Mesenchymal stem cell (in vitro differentiated cells and primary cell): Measurements from ENCODE around the gene KDM4C.

Experiments used
- DNase-seq: peaks from one replicate; pipeline ENCODE4 v3.0.0-alpha.2; 2013
- H2AFZ ChIP-seq: one replicate; pipeline ENCODE4 v1.6.1; 2013; ENCODE audit warnings: low read depth, mild to moderate bottlenecking, control low read depth, inconsistent platforms, low read length, moderate library complexity
- H2AK5ac ChIP-seq: 2 replicates; pipeline ENCODE4 v1.6.1; 2013; ENCODE audit warnings: low read length, moderate library complexity, mild to moderate bottlenecking, inconsistent platforms; ENCODE audit not compliant: severe bottlenecking
- H2BK120ac ChIP-seq: one replicate; pipeline ENCODE4 v1.6.1; 2013; ENCODE audit warnings: low read depth, mild to moderate bottlenecking, inconsistent platforms, low read length, moderate library complexity
- H2BK12ac ChIP-seq, 2 experiments: one replicate each; pipeline ENCODE4 v1.6.1; 2013; ENCODE audit warnings: inconsistent platforms in 2 of 2, low read length in 2 of 2, mild to moderate bottlenecking in 2 of 2, moderate library complexity in 2 of 2, control low read depth in 1 of 2
- H2BK15ac ChIP-seq: one replicate; pipeline ENCODE4 v1.6.1; 2013; ENCODE audit warnings: mild to moderate bottlenecking, low read depth, inconsistent platforms; ENCODE audit not compliant: poor library complexity, severe bottlenecking
- H2BK5ac ChIP-seq: 2 replicates; pipeline ENCODE4 v1.6.1; 2013; ENCODE audit warnings: low read depth, mild to moderate bottlenecking, low read length, control low read depth, inconsistent platforms; ENCODE audit not compliant: poor library complexity, severe bottlenecking
- H3K14ac ChIP-seq, 2 experiments: one replicate each; pipeline ENCODE4 v1.6.1; 2013; ENCODE audit warnings: inconsistent platforms in 2 of 2, low read length in 2 of 2, control low read depth in 1 of 2, mild to moderate bottlenecking in 1 of 2, moderate library complexity in 1 of 2
- H3K18ac ChIP-seq, 2 experiments: one replicate each; pipeline ENCODE4 v1.6.1; 2013; ENCODE audit warnings: inconsistent platforms in 2 of 2, low read length in 2 of 2, control low read depth in 1 of 2, low read depth in 1 of 2, mild to moderate bottlenecking in 1 of 2
- H3K23ac ChIP-seq, 2 experiments: one replicate each; pipeline ENCODE4 v1.6.1; 2013; ENCODE audit warnings: inconsistent platforms in 2 of 2, low read length in 2 of 2, mild to moderate bottlenecking in 2 of 2, moderate library complexity in 2 of 2, control low read depth in 1 of 2
- H3K27ac ChIP-seq: 2 replicates; pipeline ENCODE4 v1.5.1; 2013; ENCODE audit warnings: mild to moderate bottlenecking, moderate library complexity, low read length, control low read depth, inconsistent platforms; ENCODE audit not compliant: poor library complexity, severe bottlenecking
- H3K27me3 ChIP-seq, 2 experiments: 2 replicates each; pipeline versions ENCODE4 v1.6.1 to v1.7.0; 2013; ENCODE audit warnings: low read length in 2 of 2, mild to moderate bottlenecking in 2 of 2, moderate library complexity in 2 of 2, control low read depth in 1 of 2, inconsistent platforms in 1 of 2; ENCODE audit not compliant: control insufficient read depth in 1 of 2, insufficient read depth in 1 of 2
- H3K36me3 ChIP-seq, 2 experiments: 2 replicates each; pipeline versions ENCODE4 v1.6.1 to v1.7.0; 2013; ENCODE audit warnings: low read length in 2 of 2, control low read depth in 1 of 2, inconsistent platforms in 1 of 2, low read depth in 1 of 2, mild to moderate bottlenecking in 1 of 2; ENCODE audit not compliant: insufficient read depth in 2 of 2, control insufficient read depth in 1 of 2
- H3K4ac ChIP-seq, 2 experiments: one replicate each; pipeline ENCODE4 v1.6.1; 2013; ENCODE audit warnings: inconsistent platforms in 2 of 2, low read length in 2 of 2, mild to moderate bottlenecking in 2 of 2, moderate library complexity in 2 of 2, control low read depth in 1 of 2, low read depth in 1 of 2
- H3K4me1 ChIP-seq: 2 replicates; pipeline ENCODE4 v1.6.1; 2013; ENCODE audit warnings: low read depth, low read length, control low read depth; ENCODE audit not compliant: control insufficient read depth, insufficient read depth
- H3K4me2 ChIP-seq: 2 replicates; pipeline ENCODE4 v1.6.1; 2013; ENCODE audit warnings: low read length, mild to moderate bottlenecking, inconsistent platforms; ENCODE audit not compliant: poor library complexity, severe bottlenecking
- H3K4me3 ChIP-seq, 2 experiments: 2 replicates each; pipeline versions ENCODE4 v1.5.1 to v1.7.0; 2013; ENCODE audit warnings: low read length in 2 of 2, mild to moderate bottlenecking in 2 of 2, control low read depth in 1 of 2, low read depth in 1 of 2; ENCODE audit not compliant: insufficient read depth in 1 of 2
- H3K79me1 ChIP-seq: replicated peaks from 2 replicates; pipeline ENCODE4 v1.6.1; 2013; ENCODE audit warnings: mild to moderate bottlenecking, control low read depth, low read length, inconsistent platforms; ENCODE audit not compliant: poor library complexity, severe bottlenecking
- H3K9ac ChIP-seq: 2 replicates; pipeline ENCODE4 v1.7.0; 2013; ENCODE audit warnings: mild to moderate bottlenecking, low read length, moderate library complexity
- H3K9me3 ChIP-seq: 2 replicates; pipeline ENCODE4 v1.7.0; 2013; ENCODE audit warnings: mild to moderate bottlenecking, low read length; ENCODE audit not compliant: control insufficient read depth
- H4K8ac ChIP-seq: one replicate; pipeline ENCODE4 v1.6.1; 2013; ENCODE audit warnings: inconsistent platforms, mild to moderate bottlenecking, low read length, moderate library complexity
- H4K91ac ChIP-seq: one replicate; pipeline ENCODE4 v1.6.1; 2013; ENCODE audit warnings: mild to moderate bottlenecking, low read length, inconsistent platforms
- WGBS: methylation state at CpG from one replicate; pipeline ENCODE4 v1.1.7; 2013; ENCODE audit warnings: mixed read lengths; 5-methylcytosine and 5-hydroxymethylcytosine counted together

The KDM4C gene

GRCh38 chr9:6763244-6763643 lies 5.5 kb downstream of the KDM4C start:
- Histone ChIP-seq H3K27ac (no peak overlapping the region), H3K79me1 (peaks cover 18% of the 10 kb centered on the region), H2AK5ac (no peak overlapping the region), H3K36me3 (no peaks in the 10 kb centered on the region), H3K4me3 (no peak overlapping the region), H2BK15ac (no peak overlapping the region), H3K4me2 (no peak overlapping the region), H3K4me1 (peaks cover 3% of the 10 kb centered on the region), H4K8ac (no peak overlapping the region), H3K4ac (no peak overlapping the region), H3K18ac (no peak overlapping the region), H2BK120ac (no peak overlapping the region), H2BK12ac (no peak overlapping the region), H2AFZ (no peak overlapping the region), H4K91ac (no peak overlapping the region), H3K14ac (no peak overlapping the region), H3K23ac (no peak overlapping the region), H3K9ac (no peak overlapping the region), H3K9me3 (no peaks in the 10 kb centered on the region), H2BK5ac (no peak overlapping the region), H3K27me3 (no peaks in the 10 kb centered on the region)
- no peak for DNase-seq

GRCh38 chr9:6764011-6764410 lies 6.2 kb downstream of the KDM4C start:
- H4K91ac ChIP-seq, result no peak overlapping the region
- no peaks in the 10 kb centered on the region for H3K9me3 ChIP-seq
- H2BK120ac ChIP-seq, result no peak overlapping the region
- H3K4ac ChIP-seq, result no peak overlapping the region
- H2BK15ac ChIP-seq, result no peak overlapping the region
- H3K4me2 ChIP-seq, result no peak overlapping the region
- H2BK12ac ChIP-seq, result no peak overlapping the region
- no peak overlapping the region for H3K4me3 ChIP-seq
- H3K27me3 ChIP-seq, result no peaks in the 10 kb centered on the region
- no peaks in the 10 kb centered on the region for H3K36me3 ChIP-seq
- no peak overlapping the region for H2BK5ac ChIP-seq
- no peak overlapping the region for H2AFZ ChIP-seq
- DNase-seq, result no peak
- H3K9ac ChIP-seq, result no peak overlapping the region
- H3K27ac ChIP-seq, result no peak overlapping the region
- H3K4me1 ChIP-seq, result peaks cover 3% of the 10 kb centered on the region
- no peak overlapping the region for H3K23ac ChIP-seq
- H4K8ac ChIP-seq, result no peak overlapping the region
- no CpG with 5 or more reads among the region's 2 CpGs for WGBS
- no peak overlapping the region for H3K14ac ChIP-seq
- no peak overlapping the region for H3K18ac ChIP-seq
- H3K79me1 ChIP-seq, result peaks cover 18% of the 10 kb centered on the region
- H2AK5ac ChIP-seq, result no peak overlapping the region

- no peaks in the 10 kb centered on the region for H3K36me3 ChIP-seq
- H2BK5ac ChIP-seq, result no peak overlapping the region
- no peak overlapping the region for H3K4me3 ChIP-seq
- H4K8ac ChIP-seq, result no peak overlapping the region
- H4K91ac ChIP-seq, result no peak overlapping the region
- no peak overlapping the region for H3K4ac ChIP-seq
- H2BK120ac ChIP-seq, result no peak overlapping the region
- H3K79me1 ChIP-seq, result peaks cover 18% of the 10 kb centered on the region
- no peak overlapping the region for H2BK15ac ChIP-seq
- no peak overlapping the region for H3K27ac ChIP-seq
- H3K14ac ChIP-seq, result no peak overlapping the region
- DNase-seq, result no peak
- H2BK12ac ChIP-seq, result no peak overlapping the region
- no peaks in the 10 kb centered on the region for H3K27me3 ChIP-seq
- no peak overlapping the region for H2AFZ ChIP-seq
- no peak overlapping the region for H3K9ac ChIP-seq
- H3K23ac ChIP-seq, result no peak overlapping the region
- H3K18ac ChIP-seq, result no peak overlapping the region
- no peaks in the 10 kb centered on the region for H3K9me3 ChIP-seq
- H2AK5ac ChIP-seq, result no peak overlapping the region
- peaks cover 2% of the 10 kb centered on the region for H3K4me1 ChIP-seq
- H3K4me2 ChIP-seq, result no peak overlapping the region
Measured at GRCh38 chr9:6764523-6764922, 6.8 kb downstream of the KDM4C start.

GRCh38 chr9:6764950-6765349 lies 7.2 kb downstream of the KDM4C start:
- no peak overlapping the region for H4K91ac ChIP-seq
- H2AK5ac ChIP-seq, result no peak overlapping the region
- DNase-seq, result no peak
- H3K9me3 ChIP-seq, result no peaks in the 10 kb centered on the region
- H2AFZ ChIP-seq, result no peak overlapping the region
- H4K8ac ChIP-seq, result no peak overlapping the region
- H3K4me3 ChIP-seq, result no peak overlapping the region
- H3K14ac ChIP-seq, result no peak overlapping the region
- no peak overlapping the region for H2BK15ac ChIP-seq
- peaks cover 18% of the 10 kb centered on the region for H3K79me1 ChIP-seq
- H3K4ac ChIP-seq, result no peak overlapping the region
- H3K27ac ChIP-seq, result no peak overlapping the region
- no peaks in the 10 kb centered on the region for H3K36me3 ChIP-seq
- H2BK120ac ChIP-seq, result no peak overlapping the region
- H3K4me2 ChIP-seq, result no peak overlapping the region
- H2BK5ac ChIP-seq, result no peak overlapping the region
- H3K27me3 ChIP-seq, result no peaks in the 10 kb centered on the region
- no peak overlapping the region for H3K23ac ChIP-seq
- H3K4me1 ChIP-seq, result no peaks in the 10 kb centered on the region
- H3K9ac ChIP-seq, result no peak overlapping the region
- no peak overlapping the region for H3K18ac ChIP-seq
- no peak overlapping the region for H2BK12ac ChIP-seq
- WGBS, result 95% methylated on average over 1 of the region's 1 CpG
